H1 (cell line): ENCODE data around the gene UBE2K. TPM values are rescaled to one million over a fixed set of nuclear protein-coding genes. Genes with fewer than 3 reads are reported as not detected.

Experiments
- GTF2F1 ChIP-seq: IDR thresholded peaks from 2 replicates; pipeline ENCODE4 v1.6.1; 2012; ENCODE audit warnings: low read depth, low read length, improper control_type of control experiment, borderline replicate concordance
- HDAC6 ChIP-seq: IDR thresholded peaks from one replicate; pipeline ENCODE4 v1.7.1; 2012; ENCODE audit warnings: low read depth, mild to moderate bottlenecking, inconsistent platforms, low read length, moderate library complexity
- JUN ChIP-seq: IDR thresholded peaks from 2 replicates; pipeline ENCODE4 v1.6.1; 2011; ENCODE audit warnings: low read depth, mild to moderate bottlenecking, improper control_type of control experiment, low read length
- JUND ChIP-seq: IDR thresholded peaks from 2 replicates; pipeline ENCODE4 v1.6.1; 2011; ENCODE audit warnings: mild to moderate bottlenecking, improper control_type of control experiment, low read length
- MAFK ChIP-seq: IDR thresholded peaks from 2 replicates; pipeline ENCODE4 v1.6.1; 2012; ENCODE audit warnings: low read depth, mild to moderate bottlenecking, improper control_type of control experiment, low read length
- RBBP5 ChIP-seq: IDR thresholded peaks from 2 replicates; pipeline ENCODE4 v1.7.1; 2012; ENCODE audit warnings: low read depth, mild to moderate bottlenecking, inconsistent platforms, low read length, moderate library complexity, borderline replicate concordance
- RNF2 ChIP-seq: fragments of 200-900, 300-1000 bp; sonication (generic); IDR thresholded peaks from 2 replicates; pipeline ENCODE4 v1.7.1; 2016; ENCODE audit warnings: borderline replicate concordance, low read depth, mild to moderate bottlenecking, antibody characterized with exemption, low read length; ENCODE audit not compliant: poor library complexity, severe bottlenecking; ENCODE audit errors: missing control alignments
- RXRA ChIP-seq: IDR thresholded peaks from 2 replicates; pipeline ENCODE4 v1.6.1; 2011; ENCODE audit warnings: low read depth, mild to moderate bottlenecking, low read length, moderate library complexity; ENCODE audit not compliant: insufficient read depth
- SP1 ChIP-seq: IDR thresholded peaks from 2 replicates; pipeline ENCODE4 v1.6.1; 2011; ENCODE audit warnings: low read depth, low read length
- polyA plus RNA-seq, 7 experiments: library from polyadenylated mRNA; depleted of rRNA in 3 of 7; stranded (reverse) in 5 of 7; unstranded in 2 of 7; fragments of >200 nt in 5 of 7; fragments of 200-250 nt in 2 of 7; gene quantifications; 1 replicate in 5 of 7; 2 replicates in 1 of 7; 4 replicates in 1 of 7; pipeline versions ENCODE4 v1.2.1 to v1.2.3, GENCODE V29; 2011 to 2013; ENCODE audit warnings: missing spikeins in 2 of 7, mixed read lengths in 2 of 7
- total RNA-seq: library from RNA; stranded (reverse); fragmentation: NEBNext Ultra II Directional; extraction: Animal tissue kit (Norgen Biotek cat#: 25700); gene quantifications from 2 replicates; pipeline ENCODE4 v1.2.1, GENCODE V29; 2021
- TF ChIP-seq, protein P1 (sequence below): fragments of 300-600 bp; sonication (generic); IDR thresholded peaks from 2 replicates; pipeline ENCODE4 v1.7.1; 2012; ENCODE audit warnings: low read length, moderate library complexity, mild to moderate bottlenecking, inconsistent platforms; ENCODE audit not compliant: insufficient replicate concordance

Gene UBE2K
- total and polyA plus RNA-seq, 2 of the 8 experiments (the other 6 are each of a cell fraction or from before 2014, with no cell fraction given) = 53.6 to 174 TPM

- TF ChIP-seq, protein P1, sequence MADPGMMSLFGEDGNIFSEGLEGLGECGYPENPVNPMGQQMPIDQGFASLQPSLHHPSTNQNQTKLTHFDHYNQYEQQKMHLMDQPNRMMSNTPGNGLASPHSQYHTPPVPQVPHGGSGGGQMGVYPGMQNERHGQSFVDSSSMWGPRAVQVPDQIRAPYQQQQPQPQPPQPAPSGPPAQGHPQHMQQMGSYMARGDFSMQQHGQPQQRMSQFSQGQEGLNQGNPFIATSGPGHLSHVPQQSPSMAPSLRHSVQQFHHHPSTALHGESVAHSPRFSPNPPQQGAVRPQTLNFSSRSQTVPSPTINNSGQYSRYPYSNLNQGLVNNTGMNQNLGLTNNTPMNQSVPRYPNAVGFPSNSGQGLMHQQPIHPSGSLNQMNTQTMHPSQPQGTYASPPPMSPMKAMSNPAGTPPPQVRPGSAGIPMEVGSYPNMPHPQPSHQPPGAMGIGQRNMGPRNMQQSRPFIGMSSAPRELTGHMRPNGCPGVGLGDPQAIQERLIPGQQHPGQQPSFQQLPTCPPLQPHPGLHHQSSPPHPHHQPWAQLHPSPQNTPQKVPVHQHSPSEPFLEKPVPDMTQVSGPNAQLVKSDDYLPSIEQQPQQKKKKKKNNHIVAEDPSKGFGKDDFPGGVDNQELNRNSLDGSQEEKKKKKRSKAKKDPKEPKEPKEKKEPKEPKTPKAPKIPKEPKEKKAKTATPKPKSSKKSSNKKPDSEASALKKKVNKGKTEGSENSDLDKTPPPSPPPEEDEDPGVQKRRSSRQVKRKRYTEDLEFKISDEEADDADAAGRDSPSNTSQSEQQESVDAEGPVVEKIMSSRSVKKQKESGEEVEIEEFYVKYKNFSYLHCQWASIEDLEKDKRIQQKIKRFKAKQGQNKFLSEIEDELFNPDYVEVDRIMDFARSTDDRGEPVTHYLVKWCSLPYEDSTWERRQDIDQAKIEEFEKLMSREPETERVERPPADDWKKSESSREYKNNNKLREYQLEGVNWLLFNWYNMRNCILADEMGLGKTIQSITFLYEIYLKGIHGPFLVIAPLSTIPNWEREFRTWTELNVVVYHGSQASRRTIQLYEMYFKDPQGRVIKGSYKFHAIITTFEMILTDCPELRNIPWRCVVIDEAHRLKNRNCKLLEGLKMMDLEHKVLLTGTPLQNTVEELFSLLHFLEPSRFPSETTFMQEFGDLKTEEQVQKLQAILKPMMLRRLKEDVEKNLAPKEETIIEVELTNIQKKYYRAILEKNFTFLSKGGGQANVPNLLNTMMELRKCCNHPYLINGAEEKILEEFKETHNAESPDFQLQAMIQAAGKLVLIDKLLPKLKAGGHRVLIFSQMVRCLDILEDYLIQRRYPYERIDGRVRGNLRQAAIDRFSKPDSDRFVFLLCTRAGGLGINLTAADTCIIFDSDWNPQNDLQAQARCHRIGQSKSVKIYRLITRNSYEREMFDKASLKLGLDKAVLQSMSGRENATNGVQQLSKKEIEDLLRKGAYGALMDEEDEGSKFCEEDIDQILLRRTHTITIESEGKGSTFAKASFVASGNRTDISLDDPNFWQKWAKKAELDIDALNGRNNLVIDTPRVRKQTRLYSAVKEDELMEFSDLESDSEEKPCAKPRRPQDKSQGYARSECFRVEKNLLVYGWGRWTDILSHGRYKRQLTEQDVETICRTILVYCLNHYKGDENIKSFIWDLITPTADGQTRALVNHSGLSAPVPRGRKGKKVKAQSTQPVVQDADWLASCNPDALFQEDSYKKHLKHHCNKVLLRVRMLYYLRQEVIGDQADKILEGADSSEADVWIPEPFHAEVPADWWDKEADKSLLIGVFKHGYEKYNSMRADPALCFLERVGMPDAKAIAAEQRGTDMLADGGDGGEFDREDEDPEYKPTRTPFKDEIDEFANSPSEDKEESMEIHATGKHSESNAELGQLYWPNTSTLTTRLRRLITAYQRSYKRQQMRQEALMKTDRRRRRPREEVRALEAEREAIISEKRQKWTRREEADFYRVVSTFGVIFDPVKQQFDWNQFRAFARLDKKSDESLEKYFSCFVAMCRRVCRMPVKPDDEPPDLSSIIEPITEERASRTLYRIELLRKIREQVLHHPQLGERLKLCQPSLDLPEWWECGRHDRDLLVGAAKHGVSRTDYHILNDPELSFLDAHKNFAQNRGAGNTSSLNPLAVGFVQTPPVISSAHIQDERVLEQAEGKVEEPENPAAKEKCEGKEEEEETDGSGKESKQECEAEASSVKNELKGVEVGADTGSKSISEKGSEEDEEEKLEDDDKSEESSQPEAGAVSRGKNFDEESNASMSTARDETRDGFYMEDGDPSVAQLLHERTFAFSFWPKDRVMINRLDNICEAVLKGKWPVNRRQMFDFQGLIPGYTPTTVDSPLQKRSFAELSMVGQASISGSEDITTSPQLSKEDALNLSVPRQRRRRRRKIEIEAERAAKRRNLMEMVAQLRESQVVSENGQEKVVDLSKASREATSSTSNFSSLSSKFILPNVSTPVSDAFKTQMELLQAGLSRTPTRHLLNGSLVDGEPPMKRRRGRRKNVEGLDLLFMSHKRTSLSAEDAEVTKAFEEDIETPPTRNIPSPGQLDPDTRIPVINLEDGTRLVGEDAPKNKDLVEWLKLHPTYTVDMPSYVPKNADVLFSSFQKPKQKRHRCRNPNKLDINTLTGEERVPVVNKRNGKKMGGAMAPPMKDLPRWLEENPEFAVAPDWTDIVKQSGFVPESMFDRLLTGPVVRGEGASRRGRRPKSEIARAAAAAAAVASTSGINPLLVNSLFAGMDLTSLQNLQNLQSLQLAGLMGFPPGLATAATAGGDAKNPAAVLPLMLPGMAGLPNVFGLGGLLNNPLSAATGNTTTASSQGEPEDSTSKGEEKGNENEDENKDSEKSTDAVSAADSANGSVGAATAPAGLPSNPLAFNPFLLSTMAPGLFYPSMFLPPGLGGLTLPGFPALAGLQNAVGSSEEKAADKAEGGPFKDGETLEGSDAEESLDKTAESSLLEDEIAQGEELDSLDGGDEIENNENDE = no peak
- TF ChIP-seq JUND = no peak
- no peak for TF ChIP-seq RXRA
- TF ChIP-seq MAFK = no peak
- TF ChIP-seq HDAC6 = no peak
- TF ChIP-seq JUN = no peak
- TF ChIP-seq GTF2F1 = no peak
- TF ChIP-seq RBBP5 = no peak
- TF ChIP-seq SP1 = no peak
- TF ChIP-seq RNF2 = no peak
Measured at GRCh38 chr4:39706334-39706733, 8.4 kb downstream of the UBE2K start (continued).
